SIG-M5 treated with dmso at 0.1 percent for 504 hours (cell line): ENCODE data around the gene SLC1A4.
"Not testable (repeated sequence)": the region's sequence is repeated elsewhere in the genome, so short reads cannot be mapped to it uniquely, and the experiment has no call there.

Experiments
- DNase-seq: peaks from one replicate; lab custom pipeline; 2025; ENCODE audit not compliant: unreplicated experiment; lab: John Stamatoyannopoulos, UW

SLC1A4 gene

DNA sequence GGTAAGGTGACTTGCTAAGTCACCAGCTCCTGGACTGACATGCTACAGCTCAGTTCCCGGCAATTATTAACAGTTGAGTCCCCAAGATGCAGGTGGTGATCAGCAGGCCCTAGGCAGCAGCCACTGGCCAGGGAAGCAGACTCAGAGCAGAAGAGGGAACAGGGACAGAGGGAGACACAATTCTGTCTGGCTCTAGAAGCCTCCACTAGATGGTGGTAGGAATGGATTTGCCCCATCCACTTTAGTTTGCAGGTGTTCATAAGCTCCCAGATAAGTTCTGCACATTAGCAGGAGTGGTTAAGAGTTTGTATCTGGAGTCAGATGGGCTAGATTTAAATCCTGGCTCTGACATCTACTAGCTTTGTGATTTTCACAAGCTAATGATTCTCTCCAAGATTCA lies 25.5 kb upstream of the SLC1A4 start:
- DNase-seq: no peak

DNA sequence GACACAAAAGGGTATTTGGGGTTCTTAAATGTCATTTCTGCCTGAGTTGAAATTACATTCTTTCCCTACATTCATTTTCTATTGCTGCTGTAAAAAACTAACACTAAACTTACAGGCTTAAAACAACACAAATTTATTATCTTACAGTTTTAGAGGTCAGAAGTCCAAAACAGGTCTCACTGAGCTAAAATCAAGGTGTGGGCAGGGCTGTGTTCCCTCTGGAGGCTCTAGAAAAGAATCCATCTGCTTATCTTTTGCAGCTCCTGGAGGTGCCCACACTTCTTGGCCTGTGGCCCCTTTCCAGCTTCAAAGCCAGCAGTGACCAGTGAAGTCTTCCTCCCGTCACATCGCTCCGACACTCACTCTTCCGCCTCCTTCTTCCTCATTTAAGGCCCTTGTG lies 23.2 kb upstream of the SLC1A4 start:
- no peak for DNase-seq

DNA sequence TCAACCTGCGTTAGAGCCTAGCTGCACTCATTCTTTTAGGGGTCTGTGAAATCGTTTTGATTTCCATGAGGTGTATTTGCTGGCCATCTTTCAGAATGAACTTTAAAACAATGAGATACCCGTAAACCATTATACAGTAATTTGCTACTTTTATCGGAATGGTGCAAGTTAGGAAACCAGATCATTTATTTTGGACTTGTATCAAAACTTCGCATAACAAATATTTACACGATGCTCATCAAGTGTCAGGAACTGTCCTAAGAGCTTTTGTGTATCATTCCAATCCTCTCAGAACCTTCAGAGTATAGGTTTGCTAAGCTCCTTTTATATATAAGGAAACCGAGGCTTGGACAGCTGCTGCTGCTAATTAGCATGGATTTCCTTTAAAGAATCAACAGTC lies 22.4 kb upstream of the SLC1A4 start:
- no peak for DNase-seq

DNA sequence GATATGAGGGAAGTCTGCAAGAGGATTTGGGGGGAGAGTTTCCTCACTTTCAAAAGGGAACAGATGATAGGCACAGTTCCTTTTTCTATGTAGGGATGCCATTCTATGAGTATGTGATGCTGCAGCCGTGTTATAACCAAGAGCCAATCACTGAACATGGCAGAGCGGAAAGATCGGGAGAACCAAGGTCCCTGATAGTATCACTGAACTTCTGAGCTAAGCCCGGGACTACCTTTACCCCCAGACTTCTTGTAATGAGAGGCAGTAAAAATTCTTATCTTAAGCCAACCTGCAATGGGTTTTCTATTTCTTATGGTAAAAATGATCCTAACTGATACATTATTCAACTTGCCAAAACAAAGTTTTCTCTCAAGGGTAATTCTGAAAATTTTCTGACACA lies 21.6 kb upstream of the SLC1A4 start:
- DNase-seq: no peak

DNA sequence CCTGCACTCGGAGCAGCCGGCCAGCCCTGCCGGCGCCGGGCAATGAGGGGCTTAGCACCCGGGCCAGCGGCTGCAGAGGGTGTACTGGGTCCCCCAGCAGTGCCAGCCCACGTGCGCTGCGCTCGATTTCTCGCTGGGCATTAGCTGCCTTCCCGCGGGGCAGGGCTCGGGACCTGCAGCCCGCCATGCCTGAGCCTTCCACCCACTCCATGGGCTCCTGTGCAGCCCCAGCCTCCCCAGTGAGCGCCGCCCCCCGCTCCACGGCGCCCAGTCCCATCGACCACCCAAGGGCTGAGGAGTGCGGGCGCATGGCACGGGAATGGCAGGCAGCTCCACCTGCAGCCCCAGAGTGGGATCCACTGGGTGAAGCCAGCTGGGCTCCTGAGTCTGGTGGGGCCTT lies 20.1 kb upstream of the SLC1A4 start:
- DNase-seq: not testable (repeated sequence)

GRCh38 chr2:64970495-64970894 lies 18.7 kb upstream of the SLC1A4 start:
- DNase-seq: no peak

- DNase-seq: no peak
Measured at GRCh38 chr2:64972426-64972825, 16.8 kb upstream of the SLC1A4 start.

- DNase-seq: no peak
Measured at GRCh38 chr2:64972876-64973275, 16.3 kb upstream of the SLC1A4 start.

- DNase-seq: no peak
Measured at GRCh38 chr2:64975232-64975821, 13.9 kb upstream of the SLC1A4 start.

DNA sequence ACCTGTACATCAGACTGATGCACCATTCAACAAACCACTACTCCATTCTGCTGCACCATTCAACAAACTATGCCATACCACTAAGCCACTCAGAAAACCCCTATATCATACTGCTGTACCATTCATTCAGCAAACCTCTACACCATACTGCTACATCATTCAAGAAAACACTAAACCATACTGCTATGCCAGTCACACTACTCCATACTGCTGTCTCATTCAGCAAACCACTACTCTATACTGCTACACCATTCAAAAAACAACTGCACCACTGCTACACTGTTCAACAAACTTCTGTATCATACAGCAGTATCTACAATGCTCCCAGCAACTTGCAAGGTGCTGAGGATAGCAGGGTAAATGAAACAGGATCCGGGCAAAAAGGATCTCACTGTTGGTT lies 12.9 kb upstream of the SLC1A4 start:
- no peak for DNase-seq

- peak; percentile 32 for DNase-seq
Measured at GRCh38 chr2:64978514-64979268, 10.5 kb upstream of the SLC1A4 start.

GRCh38 chr2:64979744-64980143 lies 9.5 kb upstream of the SLC1A4 start:
- DNase-seq: no peak

- DNase-seq: no peak
Measured at GRCh38 chr2:64980183-64980582, 9.0 kb upstream of the SLC1A4 start.

GRCh38 chr2:64982311-64982857 lies 6.8 kb upstream of the SLC1A4 start:
- DNase-seq: no peak

DNA sequence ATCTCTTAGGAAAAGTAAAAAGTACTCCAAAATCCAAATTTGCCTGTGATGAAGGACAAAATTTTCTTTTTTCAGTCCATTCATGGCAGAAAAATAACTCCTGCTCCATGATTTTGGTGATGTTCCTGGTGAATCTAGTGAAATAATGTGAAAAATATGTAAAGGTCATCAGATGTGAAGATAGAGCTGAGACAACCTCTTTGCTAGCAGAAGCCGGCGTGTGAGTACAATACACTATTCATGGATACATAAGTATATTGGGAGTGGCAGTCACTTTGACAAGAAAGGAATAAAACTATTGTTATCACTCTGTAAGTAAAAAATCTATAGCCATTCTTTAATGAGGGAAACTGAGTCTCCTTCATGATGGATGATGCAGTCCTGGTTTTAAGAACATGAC lies 6.3 kb upstream of the SLC1A4 start:
- DNase-seq: no peak

DNA sequence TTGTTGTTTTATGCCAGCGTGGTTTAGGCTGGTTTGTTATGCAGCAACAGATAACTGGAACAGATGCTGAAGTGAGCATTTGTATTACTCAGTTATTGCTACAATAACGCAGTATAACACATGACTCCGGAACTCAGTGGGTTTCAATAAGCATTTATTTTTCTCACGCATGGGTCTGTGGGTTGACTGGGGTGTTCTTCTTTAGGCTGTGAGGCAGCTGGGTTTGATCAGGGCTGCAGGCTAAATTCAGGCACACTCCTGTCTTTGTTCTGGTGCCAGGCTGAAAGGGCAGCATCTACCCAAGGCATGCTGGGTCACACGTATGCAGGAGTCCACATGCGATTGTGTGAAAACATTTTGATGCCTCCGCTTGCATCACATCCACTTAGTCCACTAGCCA lies 3.8 kb upstream of the SLC1A4 start:
- DNase-seq: no peak

DNA sequence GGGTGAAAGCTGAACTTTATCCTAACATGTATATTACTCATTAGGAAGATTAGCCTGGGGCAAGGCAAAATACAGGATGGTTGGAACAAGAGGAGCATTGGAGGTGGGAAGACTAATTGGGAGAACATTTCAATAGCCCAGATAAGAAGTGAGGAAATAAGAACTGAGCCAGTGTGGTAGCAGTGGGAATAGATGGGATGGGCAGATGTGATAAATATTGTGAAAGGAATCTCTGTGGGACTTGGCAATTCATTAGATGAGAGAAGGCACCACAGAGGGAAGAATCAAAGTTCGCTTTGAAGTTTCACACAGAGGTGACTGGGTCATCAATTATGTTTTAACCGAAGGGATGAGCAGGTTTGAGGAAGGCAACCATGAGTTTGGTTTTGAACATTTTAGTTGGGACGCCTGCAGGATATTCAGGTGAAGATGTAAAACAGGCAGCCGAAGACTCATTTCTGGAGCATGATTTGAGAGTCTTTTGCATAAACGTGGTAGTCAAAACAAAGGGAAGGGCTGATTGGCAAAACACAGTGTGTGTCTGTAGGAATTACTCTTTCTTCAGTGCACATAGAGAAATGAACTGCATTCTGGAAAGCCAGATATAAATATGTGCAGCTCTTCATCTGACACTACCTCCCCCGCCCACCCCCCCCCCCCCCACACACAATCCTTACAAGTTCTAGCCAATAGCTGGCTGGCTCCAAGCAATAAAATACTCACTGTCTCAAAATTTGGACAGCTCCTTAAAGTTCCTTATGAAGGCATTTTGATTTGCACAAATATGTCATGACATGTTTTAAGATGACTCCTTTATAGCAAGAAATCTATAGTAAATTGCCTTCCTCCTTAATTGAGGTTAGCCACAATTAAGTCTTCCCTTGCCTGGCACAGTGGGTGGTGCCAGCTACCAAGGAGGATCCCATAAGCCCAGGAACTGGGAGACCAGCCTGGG lies 1.9 kb upstream of the SLC1A4 start:
- DNase-seq: no peak

GRCh38 chr2:64987956-64988419 lies 1.2 kb upstream of the SLC1A4 start:
- DNase-seq: peak; percentile 85

DNA sequence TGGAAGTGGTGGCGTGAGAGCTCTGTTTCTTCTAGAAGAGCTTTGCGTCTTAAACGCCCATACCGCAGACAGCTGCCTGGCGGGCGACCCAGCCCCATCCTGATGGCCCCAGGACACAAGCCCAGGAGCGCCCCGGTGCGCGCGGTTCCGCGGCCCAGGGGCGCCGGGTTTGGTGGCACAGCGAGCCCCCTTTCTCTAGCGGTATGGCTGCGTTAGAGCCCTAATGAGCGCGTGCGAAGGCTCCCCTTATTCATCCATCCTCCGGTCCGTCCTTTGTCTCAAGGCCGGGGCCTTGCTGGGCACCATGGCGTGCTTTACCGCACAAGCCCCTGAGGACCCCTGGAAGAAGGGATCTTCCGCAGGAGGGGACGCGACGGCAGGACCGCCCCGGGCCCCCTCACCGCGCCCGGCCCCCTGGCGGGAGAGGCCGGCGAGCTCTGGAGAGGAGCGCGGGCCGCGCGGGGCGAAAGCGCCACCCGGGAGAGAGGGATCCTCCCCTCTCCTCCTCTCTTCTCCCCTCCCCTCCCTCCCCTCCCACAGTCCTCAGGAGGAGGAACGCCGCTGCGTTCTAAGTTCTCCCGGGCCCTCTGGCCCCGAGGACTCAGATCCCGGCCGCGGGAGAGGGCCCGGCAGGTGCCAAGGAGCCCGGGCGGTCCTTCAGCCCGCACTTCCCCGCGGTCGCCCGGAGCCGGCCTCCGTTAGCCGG lies 626 bp upstream of the SLC1A4 start:
- peak; percentile 81 for DNase-seq

- DNase-seq: peak; percentile 64
Measured at GRCh38 chr2:64989982-64990614, 899 bp downstream of the SLC1A4 start.
